HepG2 (cell line): ENCODE measurements around the gene DNAH8. TPM values are rescaled to one million over a fixed set of nuclear protein-coding genes. Genes with fewer than 3 reads are reported as not detected.

Experiments
- ATAC-seq: fragments of 200-7000 bp; cut with Tn5 transposase; 3 replicates; pipeline ENCODE4 v1.9.1; 2020; ENCODE audit warnings: mild to moderate bottlenecking, moderate library complexity
- BruUV-seq: library from RNA; stranded (reverse); fragments of 400-500 nt; replicated peaks from 2 replicates; lab custom pipeline; 2021; lab: Mats Ljungman, UMichigan
- CTCF ChIA-PET: fragments of 300-600 bp; formaldehyde crosslinking; extraction: SDS; loops from one replicate; lab custom pipeline; 2021; ENCODE audit warnings: low total read pairs, inconsistent platforms, low intra/inter-chr PET ratio; lab: Yijun Ruan, JAX
- POLR2A ChIA-PET: fragments of 350-600 bp; sonication (Branson Sonifier 250); formaldehyde crosslinking; loops from one replicate; lab custom pipeline; 2020; ENCODE audit warnings: antibody characterized with exemption, inconsistent platforms; lab: Yijun Ruan, JAX
- DNase-seq: peaks from one replicate; pipeline ENCODE4 v3.0.0-alpha.2; 2015; ENCODE audit warnings: low spot score
- FAIRE-seq: peaks from 3 replicates; lab custom pipeline; 2011; peaks lifted over from hg19 to GRCh38; lab: Jason Lieb, UNC
- H2AFZ ChIP-seq: one replicate; pipeline ENCODE4 v1.6.1; 2011; ENCODE audit warnings: low read length, inconsistent platforms
- H3K27ac ChIP-seq: fragments of 300-600 bp; 3 replicates; pipeline ENCODE4 v1.8.0; 2011; ENCODE audit warnings: mixed run types, mild to moderate bottlenecking, mixed read lengths, low read length, inconsistent platforms; ENCODE audit not compliant: insufficient read depth; ENCODE audit errors: extremely low read length
- H3K27me3 ChIP-seq, 2 experiments: fragments of 200-600 bp in 1 of 2; 2 replicates in 1 of 2; 3 replicates in 1 of 2; pipeline versions ENCODE4 v1.6.0 to v1.8.0; 2011; ENCODE audit warnings: low read length in 2 of 2, mild to moderate bottlenecking in 2 of 2, moderate library complexity in 2 of 2, inconsistent platforms in 1 of 2; ENCODE audit not compliant: insufficient read depth in 2 of 2, control insufficient read depth in 1 of 2
- H3K36me3 ChIP-seq, 2 experiments: fragments of 200-600 bp in 1 of 2; replicated peaks in 1 of 2; 2 replicates in 1 of 2; 3 replicates in 1 of 2; pipeline versions ENCODE4 v1.5.1 to v1.8.0; 2011; ENCODE audit warnings: low read length in 2 of 2, inconsistent platforms in 1 of 2; ENCODE audit not compliant: insufficient read depth in 2 of 2, control insufficient read depth in 1 of 2
- H3K4me1 ChIP-seq: 2 replicates; pipeline ENCODE4 v1.5.1; 2012; ENCODE audit warnings: low read length, inconsistent platforms; ENCODE audit not compliant: insufficient read depth
- H3K4me2 ChIP-seq: 2 replicates; pipeline ENCODE4 v1.6.0; 2011; ENCODE audit warnings: low read depth, low read length, inconsistent platforms
- H3K4me3 ChIP-seq, 3 experiments: fragments of 200-600 bp in 1 of 3; sonication (generic), shearing (Covaris generic) in 1 of 3; replicated peaks in 1 of 3; 2 replicates each; pipeline ENCODE4 v1.5.1; 2011 to 2016; ENCODE audit warnings: low read length in 3 of 3, inconsistent platforms in 2 of 3, low read depth in 2 of 3, mild to moderate bottlenecking in 2 of 3, control low read depth in 1 of 3, mixed read lengths in 1 of 3; ENCODE audit not compliant: insufficient read depth in 1 of 3
- H3K79me2 ChIP-seq: one replicate; pipeline ENCODE4 v1.6.1; 2011; ENCODE audit warnings: low read length, inconsistent platforms; ENCODE audit not compliant: insufficient read depth
- H3K9ac ChIP-seq: 2 replicates; pipeline ENCODE4 v1.6.0; 2011; ENCODE audit warnings: mild to moderate bottlenecking, low read depth, low read length, inconsistent platforms; ENCODE audit not compliant: insufficient read depth
- H3K9me3 ChIP-seq: 2 replicates; pipeline ENCODE4 v1.5.1; 2012; ENCODE audit warnings: mild to moderate bottlenecking, low read length
- H4K20me1 ChIP-seq: 2 replicates; pipeline ENCODE4 v1.6.0; 2011; ENCODE audit warnings: inconsistent platforms, mild to moderate bottlenecking, low read length, moderate library complexity; ENCODE audit not compliant: insufficient read depth
- BCL6 ChIP-seq: IDR thresholded peaks from 2 replicates; pipeline ENCODE4 v1.6.1; 2016; ENCODE audit warnings: missing genetic modification reagents, missing compliant biosample characterization
- MAFF ChIP-seq: IDR thresholded peaks from 2 replicates; pipeline ENCODE4 v1.6.1; 2011; ENCODE audit warnings: low read depth, low read length, improper control_type of control experiment
- MAFK ChIP-seq, 2 experiments: IDR thresholded peaks in 1 of 2; conservative IDR thresholded peaks in 1 of 2; 2 replicates each; pipeline ENCODE4 v1.6.1; 2011; ENCODE audit warnings: improper control_type of control experiment in 2 of 2, low read length in 2 of 2
- SOX6 ChIP-seq, 2 experiments: fragments of 450-650 bp in 1 of 2; sonication (generic) in 1 of 2; formaldehyde crosslinking in 1 of 2; IDR thresholded peaks; 2 replicates each; pipeline versions ENCODE4 v1.4.0 to v1.6.1; 2017 to 2020; ENCODE audit warnings: antibody characterized with exemption in 1 of 2, mild to moderate bottlenecking in 1 of 2, missing genetic modification reagents in 1 of 2
- ZNF615 ChIP-seq: sonication (generic); formaldehyde crosslinking; IDR thresholded peaks from 2 replicates; pipeline ENCODE4 v1.5.0; 2020; ENCODE audit warnings: mild to moderate bottlenecking, missing genetic modification reagents, borderline replicate concordance
- ZNF841 ChIP-seq: sonication (generic); formaldehyde crosslinking; IDR thresholded peaks from 2 replicates; pipeline ENCODE4 v1.8.1; 2023; ENCODE audit warnings: missing genetic modification reagents, borderline replicate concordance
- WGBS: methylation state at CpG from one replicate; pipeline ENCODE4 v1.1.6; 2017; ENCODE audit warnings: low lambda C conversion rate; 5-methylcytosine and 5-hydroxymethylcytosine counted together
- in situ Hi-C: cut with HindIII; loops from 2 replicates; pipeline ENCODE4 v1.10.0; 2017; ENCODE audit warnings: low pct_unique_long_range_greater_than_20kb; ENCODE audit not compliant: extremely low pct_ligation_motif_present
- intact Hi-C: fragments of 100-400 bp; cut with micrococcal nuclease; formaldehyde crosslinking; loops from one replicate; pipeline ENCODE4 v1.10.0; 2022; ENCODE audit not compliant: unreplicated experiment
- polyA plus RNA-seq, 8 experiments: library from polyadenylated mRNA; depleted of rRNA in 3 of 8; stranded (reverse) in 7 of 8; unstranded in 1 of 8; fragments of >200 nt; fragmentation: Illumina TruSeq in 4 of 8; extraction: Trizol in 4 of 8; gene quantifications; 2 replicates each; pipeline versions ENCODE4 v1.2.1 to v1.2.3, GENCODE V29; 2011 to 2016; ENCODE audit warnings: low read depth in 4 of 8, missing spikeins in 1 of 8, mixed read lengths in 1 of 8; ENCODE audit not compliant: insufficient read depth in 1 of 8
- total RNA-seq, 5 experiments: library from RNA; depleted of rRNA; stranded (reverse); fragments of >200 nt; fragmentation: Illumina TruSeq; extraction: Trizol; gene quantifications; 2 replicates each; pipeline ENCODE4 v1.2.3, GENCODE V29; 2016; ENCODE audit warnings: low read depth in 1 of 5

Gene DNAH8
- total and polyA plus RNA-seq, 2 of the 13 experiments (the other 11 are each of a cell fraction or from before 2014, with no cell fraction given): not detected

DNA sequence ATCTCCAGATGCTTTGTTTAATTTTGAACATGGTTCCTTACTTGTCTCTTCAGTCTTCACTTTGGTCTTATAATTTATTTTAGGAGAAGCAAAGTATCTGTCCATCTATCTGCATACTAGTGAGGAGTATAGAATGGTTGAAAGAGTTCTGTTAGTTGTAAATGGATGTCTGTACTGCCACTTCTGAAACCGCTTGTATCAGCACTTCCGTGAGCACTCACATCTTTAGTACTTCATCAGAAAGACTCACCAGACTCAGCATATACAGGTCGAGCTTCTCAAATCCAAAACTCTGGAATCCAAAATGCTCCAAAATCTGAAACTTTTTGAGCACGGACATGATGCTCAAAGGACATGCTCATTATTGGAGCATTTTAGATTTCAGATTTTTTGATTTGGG, 191.5 kb downstream of the DNAH8 start:
- H2AFZ ChIP-seq: no peak overlapping the region
- H3K4me3 ChIP-seq: no peak overlapping the region
- H3K27me3 ChIP-seq: no peaks in the 10 kb centered on the region; a peak in 1 of 5 replicates
- H3K4me2 ChIP-seq: no peak overlapping the region
- WGBS: 44% methylated on average over 4 of the region's 4 CpGs
- POLR2A ChIA-PET: no interaction called here
- H3K27ac ChIP-seq: no peak overlapping the region
- H3K36me3 ChIP-seq: no peaks in the 10 kb centered on the region
- H3K79me2 ChIP-seq: no peaks in the 10 kb centered on the region
- no peaks in the 10 kb centered on the region for H4K20me1 ChIP-seq
- H3K4me1 ChIP-seq: peaks cover 17% of the 10 kb centered on the region
- CTCF ChIA-PET: no interaction called here
- BruUV-seq: no TSS peak
- FAIRE-seq (no peak), ATAC-seq (no peak), DNase-seq (no peak)
- no peak overlapping the region for H3K9ac ChIP-seq
- no peaks in the 10 kb centered on the region for H3K9me3 ChIP-seq
- intact Hi-C loops (no loop called here), in situ Hi-C loops (no loop called here)
- peak; percentile 54 for TF ChIP-seq MAFF
- peak; percentile 23 to 69; a peak in 2 of 4 replicates for TF ChIP-seq MAFK (conservative IDR thresholded peaks at IDR 0.05 in 1 of 2, IDR thresholded peaks at IDR 0.05 in 1 of 2; ENCODE audit: low read length in 2 of 2)
- TF ChIP-seq SOX6 (IDR thresholded peaks at IDR 0.05): no peak
- no peak for TF ChIP-seq SOX6 (CRISPR knock-in tag; IDR thresholded peaks at IDR 0.05)
- TF ChIP-seq, all 625 proteins: peak for 2

- ChIA-PET CTCF (no interaction called here), POLR2A (no interaction called here)
- H2AFZ ChIP-seq: no peak overlapping the region
- no TSS peak for BruUV-seq
- in situ Hi-C loops: no loop called here
- H4K20me1 ChIP-seq: no peaks in the 10 kb centered on the region
- no peak for FAIRE-seq
- TF ChIP-seq BCL6 (CRISPR knock-in tag) (peak; percentile 90), ZNF615 (CRISPR knock-in tag) (peak; percentile 80; the same call in 1 of the 2 replicates), ZNF841 (CRISPR knock-in tag) (no peak)
- no peak overlapping the region for H3K27ac ChIP-seq
- H3K4me1 ChIP-seq: peaks cover 17% of the 10 kb centered on the region
- intact Hi-C loops: no loop called here
- no peak overlapping the region for H3K9ac ChIP-seq
- no peaks in the 10 kb centered on the region; a peak in 1 of 5 replicates for H3K27me3 ChIP-seq
- DNase-seq: peak; percentile 12
- no peaks in the 10 kb centered on the region for H3K79me2 ChIP-seq
- H3K4me2 ChIP-seq: no peak overlapping the region
- no peak overlapping the region for H3K4me3 ChIP-seq
- no peaks in the 10 kb centered on the region for H3K9me3 ChIP-seq
- no peak for ATAC-seq
- H3K36me3 ChIP-seq: no peaks in the 10 kb centered on the region
These were observed 192.2 kb downstream of the DNAH8 start for GRCh38 chr6:38907264-38907663.
